ENCODE data around the gene GLIS1. TPM values are rescaled to one million over a fixed set of nuclear protein-coding genes. Genes with fewer than 3 reads are reported as not detected.

The GLIS1 gene
- total and polyA plus RNA-seq, 9 donors, result 0.12 to 2.9 (median 0.48) TPM; not detected in 1

GRCh38 chr1:53658489-53659230, 80.3 kb downstream of the GLIS1 start:
- 75 to 78% (median 78%) methylated on average over 8 of the region's 8 CpGs for WGBS, 3 donors
- no peaks in the 10 kb centered on the region for H3K36me3 ChIP-seq

GRCh38 chr1:53657891-53658396, 81.0 kb downstream of the GLIS1 start:
- no peak overlapping the region for H3K27ac ChIP-seq
- H3K4me1 ChIP-seq (ENCODE audit: insufficient read depth), result no peaks in the 10 kb centered on the region
- no peaks in the 10 kb centered on the region for H3K9me3 ChIP-seq
- H3K27me3 ChIP-seq, result no peaks in the 10 kb centered on the region
- intact Hi-C loops (cut with DNase I), result no loop called here
- no peak for TF ChIP-seq CTCF (IDR thresholded peaks at IDR 0.05)
- no peak for TF ChIP-seq POLR2A (IDR thresholded peaks at IDR 0.05)
- no peak for TF ChIP-seq EP300 (IDR thresholded peaks at IDR 0.05)
- H3K4me3 ChIP-seq, result no peak overlapping the region
- WGBS, 3 donors, result 92 to 94% (median 93%) methylated on average over 1 of the region's 1 CpG
- peak in 1 of 5 donors; percentile 1 for DNase-seq
- no peaks in the 10 kb centered on the region for H3K36me3 ChIP-seq

More at GRCh38 chr1:53658489-53659230, 80.3 kb downstream of the GLIS1 start:
- intact Hi-C loops (cut with DNase I), result no loop called here
- Histone ChIP-seq H3K4me3 (no peak overlapping the region), H3K9me3 (no peaks in the 10 kb centered on the region), H3K4me1 (ENCODE audit: insufficient read depth) (no peaks in the 10 kb centered on the region), H3K27ac (no peak overlapping the region), H3K27me3 (no peaks in the 10 kb centered on the region)
- peak in 1 of 5 donors; percentile 13 for DNase-seq
- TF ChIP-seq EP300 (IDR thresholded peaks at IDR 0.05) (no peak), POLR2A (IDR thresholded peaks at IDR 0.05) (no peak), CTCF (IDR thresholded peaks at IDR 0.05) (no peak)

- 30 to 58% (median 47%) methylated on average over 4 of the region's 4 CpGs for WGBS, 3 donors
- no peak for DNase-seq
- intact Hi-C loops (cut with DNase I), result no loop called here
- TF ChIP-seq POLR2A (IDR thresholded peaks at IDR 0.05) (no peak), CTCF (IDR thresholded peaks at IDR 0.05) (no peak), EP300 (IDR thresholded peaks at IDR 0.05) (no peak)
- Histone ChIP-seq H3K4me3 (no peak overlapping the region), H3K27ac (no peak overlapping the region), H3K4me1 (ENCODE audit: insufficient read depth) (no peaks in the 10 kb centered on the region), H3K36me3 (no peaks in the 10 kb centered on the region), H3K9me3 (no peaks in the 10 kb centered on the region), H3K27me3 (no peaks in the 10 kb centered on the region)
Measured at GRCh38 chr1:53657531-53657805, 81.5 kb downstream of the GLIS1 start.

GRCh38 chr1:53656747-53657530, 82.0 kb downstream of the GLIS1 start:
- no peak overlapping the region for H3K27ac ChIP-seq
- TF ChIP-seq CTCF (IDR thresholded peaks at IDR 0.05) (no peak), POLR2A (IDR thresholded peaks at IDR 0.05) (no peak), EP300 (IDR thresholded peaks at IDR 0.05) (no peak)
- no peaks in the 10 kb centered on the region for H3K36me3 ChIP-seq
- WGBS, 3 donors, result 80 to 82% (median 80%) methylated on average over 11 of the region's 11 CpGs
- DNase-seq, result no peak
- H3K4me1 ChIP-seq (ENCODE audit: insufficient read depth), result no peaks in the 10 kb centered on the region
- H3K27me3 ChIP-seq, result no peaks in the 10 kb centered on the region
- H3K9me3 ChIP-seq, result no peaks in the 10 kb centered on the region
- H3K4me3 ChIP-seq, result no peak overlapping the region
- intact Hi-C loops (cut with DNase I), result no loop called here

All from ovary (tissue), 9 donors.